H1 (cell line): ENCODE data around the gene ATP7A. TPM values are rescaled to one million over a fixed set of nuclear protein-coding genes. Genes with fewer than 3 reads are reported as not detected.

ENCODE experiments used
- SP1 ChIP-seq: IDR thresholded peaks from 2 replicates; pipeline ENCODE4 v1.6.1; 2011; ENCODE audit warnings: low read depth, low read length
- TAF7 ChIP-seq: optimal IDR thresholded peaks from 2 replicates; pipeline ENCODE3; 2011; ENCODE audit warnings: low read depth, mild to moderate bottlenecking, inconsistent platforms, low read length, moderate library complexity, borderline replicate concordance
- polyA plus RNA-seq, 7 experiments: library from polyadenylated mRNA; depleted of rRNA in 3 of 7; stranded (reverse) in 5 of 7; unstranded in 2 of 7; fragments of >200 nt in 5 of 7; fragments of 200-250 nt in 2 of 7; gene quantifications; 1 replicate in 5 of 7; 2 replicates in 1 of 7; 4 replicates in 1 of 7; pipeline versions ENCODE4 v1.2.1 to v1.2.3, GENCODE V29; 2011 to 2013; ENCODE audit warnings: missing spikeins in 2 of 7, mixed read lengths in 2 of 7
- total RNA-seq: library from RNA; stranded (reverse); fragmentation: NEBNext Ultra II Directional; extraction: Animal tissue kit (Norgen Biotek cat#: 25700); gene quantifications from 2 replicates; pipeline ENCODE4 v1.2.1, GENCODE V29; 2021
- TF ChIP-seq, protein P1 (sequence below): fragments of 300-600 bp; sonication (generic); IDR thresholded peaks from 2 replicates; pipeline ENCODE4 v1.7.1; 2012; ENCODE audit warnings: low read length, moderate library complexity, mild to moderate bottlenecking, inconsistent platforms; ENCODE audit not compliant: insufficient replicate concordance

The ATP7A gene
- total and polyA plus RNA-seq, 2 of the 8 experiments (the other 6 are each of a cell fraction or from before 2014, with no cell fraction given) = 0.73 to 2.8 TPM

DNA sequence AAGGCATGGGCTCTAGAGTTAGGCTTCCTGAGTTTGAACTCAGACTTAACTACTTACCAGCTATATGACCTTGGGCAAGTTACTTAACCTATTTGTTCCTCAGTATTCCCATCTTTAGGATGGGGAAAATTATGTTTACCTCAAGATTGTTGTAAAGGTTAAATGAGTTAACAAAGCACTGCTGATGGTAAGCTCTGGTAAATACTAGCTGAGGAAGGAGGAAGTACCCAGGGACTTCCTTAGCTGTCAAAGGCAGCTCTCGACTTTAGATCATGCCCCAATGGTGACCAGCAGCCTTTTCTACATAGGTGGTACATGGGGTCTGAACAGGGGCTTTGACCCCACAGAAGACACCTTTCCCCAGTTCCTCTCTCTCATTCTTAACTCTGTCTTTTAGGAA lies 20.1 kb downstream of the ATP7A start (continued):
- no peak for TF ChIP-seq TAF7
- TF ChIP-seq, protein P1, sequence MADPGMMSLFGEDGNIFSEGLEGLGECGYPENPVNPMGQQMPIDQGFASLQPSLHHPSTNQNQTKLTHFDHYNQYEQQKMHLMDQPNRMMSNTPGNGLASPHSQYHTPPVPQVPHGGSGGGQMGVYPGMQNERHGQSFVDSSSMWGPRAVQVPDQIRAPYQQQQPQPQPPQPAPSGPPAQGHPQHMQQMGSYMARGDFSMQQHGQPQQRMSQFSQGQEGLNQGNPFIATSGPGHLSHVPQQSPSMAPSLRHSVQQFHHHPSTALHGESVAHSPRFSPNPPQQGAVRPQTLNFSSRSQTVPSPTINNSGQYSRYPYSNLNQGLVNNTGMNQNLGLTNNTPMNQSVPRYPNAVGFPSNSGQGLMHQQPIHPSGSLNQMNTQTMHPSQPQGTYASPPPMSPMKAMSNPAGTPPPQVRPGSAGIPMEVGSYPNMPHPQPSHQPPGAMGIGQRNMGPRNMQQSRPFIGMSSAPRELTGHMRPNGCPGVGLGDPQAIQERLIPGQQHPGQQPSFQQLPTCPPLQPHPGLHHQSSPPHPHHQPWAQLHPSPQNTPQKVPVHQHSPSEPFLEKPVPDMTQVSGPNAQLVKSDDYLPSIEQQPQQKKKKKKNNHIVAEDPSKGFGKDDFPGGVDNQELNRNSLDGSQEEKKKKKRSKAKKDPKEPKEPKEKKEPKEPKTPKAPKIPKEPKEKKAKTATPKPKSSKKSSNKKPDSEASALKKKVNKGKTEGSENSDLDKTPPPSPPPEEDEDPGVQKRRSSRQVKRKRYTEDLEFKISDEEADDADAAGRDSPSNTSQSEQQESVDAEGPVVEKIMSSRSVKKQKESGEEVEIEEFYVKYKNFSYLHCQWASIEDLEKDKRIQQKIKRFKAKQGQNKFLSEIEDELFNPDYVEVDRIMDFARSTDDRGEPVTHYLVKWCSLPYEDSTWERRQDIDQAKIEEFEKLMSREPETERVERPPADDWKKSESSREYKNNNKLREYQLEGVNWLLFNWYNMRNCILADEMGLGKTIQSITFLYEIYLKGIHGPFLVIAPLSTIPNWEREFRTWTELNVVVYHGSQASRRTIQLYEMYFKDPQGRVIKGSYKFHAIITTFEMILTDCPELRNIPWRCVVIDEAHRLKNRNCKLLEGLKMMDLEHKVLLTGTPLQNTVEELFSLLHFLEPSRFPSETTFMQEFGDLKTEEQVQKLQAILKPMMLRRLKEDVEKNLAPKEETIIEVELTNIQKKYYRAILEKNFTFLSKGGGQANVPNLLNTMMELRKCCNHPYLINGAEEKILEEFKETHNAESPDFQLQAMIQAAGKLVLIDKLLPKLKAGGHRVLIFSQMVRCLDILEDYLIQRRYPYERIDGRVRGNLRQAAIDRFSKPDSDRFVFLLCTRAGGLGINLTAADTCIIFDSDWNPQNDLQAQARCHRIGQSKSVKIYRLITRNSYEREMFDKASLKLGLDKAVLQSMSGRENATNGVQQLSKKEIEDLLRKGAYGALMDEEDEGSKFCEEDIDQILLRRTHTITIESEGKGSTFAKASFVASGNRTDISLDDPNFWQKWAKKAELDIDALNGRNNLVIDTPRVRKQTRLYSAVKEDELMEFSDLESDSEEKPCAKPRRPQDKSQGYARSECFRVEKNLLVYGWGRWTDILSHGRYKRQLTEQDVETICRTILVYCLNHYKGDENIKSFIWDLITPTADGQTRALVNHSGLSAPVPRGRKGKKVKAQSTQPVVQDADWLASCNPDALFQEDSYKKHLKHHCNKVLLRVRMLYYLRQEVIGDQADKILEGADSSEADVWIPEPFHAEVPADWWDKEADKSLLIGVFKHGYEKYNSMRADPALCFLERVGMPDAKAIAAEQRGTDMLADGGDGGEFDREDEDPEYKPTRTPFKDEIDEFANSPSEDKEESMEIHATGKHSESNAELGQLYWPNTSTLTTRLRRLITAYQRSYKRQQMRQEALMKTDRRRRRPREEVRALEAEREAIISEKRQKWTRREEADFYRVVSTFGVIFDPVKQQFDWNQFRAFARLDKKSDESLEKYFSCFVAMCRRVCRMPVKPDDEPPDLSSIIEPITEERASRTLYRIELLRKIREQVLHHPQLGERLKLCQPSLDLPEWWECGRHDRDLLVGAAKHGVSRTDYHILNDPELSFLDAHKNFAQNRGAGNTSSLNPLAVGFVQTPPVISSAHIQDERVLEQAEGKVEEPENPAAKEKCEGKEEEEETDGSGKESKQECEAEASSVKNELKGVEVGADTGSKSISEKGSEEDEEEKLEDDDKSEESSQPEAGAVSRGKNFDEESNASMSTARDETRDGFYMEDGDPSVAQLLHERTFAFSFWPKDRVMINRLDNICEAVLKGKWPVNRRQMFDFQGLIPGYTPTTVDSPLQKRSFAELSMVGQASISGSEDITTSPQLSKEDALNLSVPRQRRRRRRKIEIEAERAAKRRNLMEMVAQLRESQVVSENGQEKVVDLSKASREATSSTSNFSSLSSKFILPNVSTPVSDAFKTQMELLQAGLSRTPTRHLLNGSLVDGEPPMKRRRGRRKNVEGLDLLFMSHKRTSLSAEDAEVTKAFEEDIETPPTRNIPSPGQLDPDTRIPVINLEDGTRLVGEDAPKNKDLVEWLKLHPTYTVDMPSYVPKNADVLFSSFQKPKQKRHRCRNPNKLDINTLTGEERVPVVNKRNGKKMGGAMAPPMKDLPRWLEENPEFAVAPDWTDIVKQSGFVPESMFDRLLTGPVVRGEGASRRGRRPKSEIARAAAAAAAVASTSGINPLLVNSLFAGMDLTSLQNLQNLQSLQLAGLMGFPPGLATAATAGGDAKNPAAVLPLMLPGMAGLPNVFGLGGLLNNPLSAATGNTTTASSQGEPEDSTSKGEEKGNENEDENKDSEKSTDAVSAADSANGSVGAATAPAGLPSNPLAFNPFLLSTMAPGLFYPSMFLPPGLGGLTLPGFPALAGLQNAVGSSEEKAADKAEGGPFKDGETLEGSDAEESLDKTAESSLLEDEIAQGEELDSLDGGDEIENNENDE = no peak
- TF ChIP-seq SP1 = no peak
